Measurements from ENCODE around the gene PHACTR1.
A peak's percentile ranks its signal among the peaks of the same experiment; 100 is the strongest.

Gene PHACTR1

GRCh38 chr6:13248994-13249393 is 532.4 kb downstream of the PHACTR1 start:
- Histone ChIP-seq H3K23ac (ENCODE audit: low read depth, low read length, poor library complexity) (no peak overlapping the region), H3K18ac (ENCODE audit: low read length) (peak overlapping the region; percentile 90), H2AFZ (ENCODE audit: low read length) (peak overlapping the region; percentile 41), H3K4me3 (ENCODE audit: low read length in 2 of 2) (no peak overlapping the region), H4K91ac (ENCODE audit: low read depth, low read length, poor library complexity) (no peak overlapping the region), H3K9ac (ENCODE audit: low read depth, low read length, poor library complexity) (no peak overlapping the region), H3K36me3 (replicated peaks in 1 of 2; ENCODE audit: control insufficient read depth in 2 of 2, insufficient read depth in 2 of 2, low read length in 2 of 2) (no peaks in the 10 kb centered on the region), H2BK12ac (ENCODE audit: low read length) (no peak overlapping the region), H3K27ac (replicated peaks; ENCODE audit: low read length) (no peak overlapping the region), H3K14ac (ENCODE audit: low read length) (no peak overlapping the region), H3K4ac (ENCODE audit: low read length) (no peak overlapping the region), H2BK120ac (ENCODE audit: low read depth, low read length) (no peak overlapping the region), H2BK5ac (ENCODE audit: low read length) (peak overlapping the region; percentile 22), H3K79me1 (ENCODE audit: low read depth, low read length) (no peaks in the 10 kb centered on the region), H2BK15ac (ENCODE audit: low read length) (no peak overlapping the region), H3K4me1 (ENCODE audit: control insufficient read depth in 2 of 2, insufficient read depth in 1 of 2, low read depth in 1 of 2, low read length in 2 of 2) (peaks cover 9 to 12% of the 10 kb centered on the region in 2 donors), H4K8ac (ENCODE audit: low read depth, low read length) (no peak overlapping the region), H3K27me3 (ENCODE audit: control insufficient read depth in 3 of 3, insufficient read depth in 3 of 3, low read depth in 1 of 3, low read length in 3 of 3) (peaks cover 0 to 5% (median 0%) of the 10 kb centered on the region in 3 experiments), H2AK5ac (ENCODE audit: low read depth, low read length) (peak overlapping the region; percentile 43), H3K4me2 (ENCODE audit: insufficient read depth, low read length, poor library complexity, severe bottlenecking) (no peak overlapping the region), H3K9me3 (replicated peaks in 1 of 2; ENCODE audit: control insufficient read depth in 2 of 2, insufficient read depth in 1 of 2, low read depth in 1 of 2, low read length in 2 of 2) (no peaks in the 10 kb centered on the region)
- WGBS, 2 donors (ENCODE audit: extremely low coverage in 2 of 2, insufficient read length in 2 of 2, insufficient replicate concordance in 1 of 2) = no CpG with 5 or more reads among the region's 8 CpGs
- DNase-seq (ENCODE audit: low spot score) = no peak

- no peak overlapping the region for H2BK15ac ChIP-seq (ENCODE audit: low read length)
- no peak overlapping the region for H3K27ac ChIP-seq (replicated peaks; ENCODE audit: low read length)
- H3K36me3 ChIP-seq (replicated peaks in 1 of 2; ENCODE audit: control insufficient read depth in 2 of 2, insufficient read depth in 2 of 2, low read length in 2 of 2) = no peaks in the 10 kb centered on the region
- H3K9ac ChIP-seq (ENCODE audit: low read depth, low read length, poor library complexity) = no peak overlapping the region
- H3K79me1 ChIP-seq (ENCODE audit: low read depth, low read length) = no peaks in the 10 kb centered on the region
- no peak overlapping the region for H3K4ac ChIP-seq (ENCODE audit: low read length)
- H2BK12ac ChIP-seq (ENCODE audit: low read length) = no peak overlapping the region
- H3K23ac ChIP-seq (ENCODE audit: low read depth, low read length, poor library complexity) = no peak overlapping the region
- no peak for DNase-seq (ENCODE audit: low spot score)
- no peak overlapping the region for H3K14ac ChIP-seq (ENCODE audit: low read length)
- no peaks in the 10 kb centered on the region for H3K9me3 ChIP-seq (replicated peaks in 1 of 2; ENCODE audit: control insufficient read depth in 2 of 2, insufficient read depth in 1 of 2, low read depth in 1 of 2, low read length in 2 of 2)
- no peak overlapping the region for H2AK5ac ChIP-seq (ENCODE audit: low read depth, low read length)
- no peak overlapping the region for H3K18ac ChIP-seq (ENCODE audit: low read length)
- H2BK120ac ChIP-seq (ENCODE audit: low read depth, low read length) = no peak overlapping the region
- H3K4me1 ChIP-seq (ENCODE audit: control insufficient read depth in 2 of 2, insufficient read depth in 1 of 2, low read depth in 1 of 2, low read length in 2 of 2) = peaks cover 9 to 12% of the 10 kb centered on the region in 2 donors
- no peak overlapping the region for H2BK5ac ChIP-seq (ENCODE audit: low read length)
- H4K8ac ChIP-seq (ENCODE audit: low read depth, low read length) = no peak overlapping the region
- no peak overlapping the region for H4K91ac ChIP-seq (ENCODE audit: low read depth, low read length, poor library complexity)
- H3K27me3 ChIP-seq (ENCODE audit: control insufficient read depth in 3 of 3, insufficient read depth in 3 of 3, low read depth in 1 of 3, low read length in 3 of 3) = peaks cover 0 to 5% (median 0%) of the 10 kb centered on the region in 3 experiments
- no peak overlapping the region for H3K4me2 ChIP-seq (ENCODE audit: insufficient read depth, low read length, poor library complexity, severe bottlenecking)
- H2AFZ ChIP-seq (ENCODE audit: low read length) = no peak overlapping the region
- H3K4me3 ChIP-seq (ENCODE audit: low read length in 2 of 2) = no peak overlapping the region
- no CpG with 5 or more reads among the region's 1 CpG for WGBS, 2 donors (ENCODE audit: extremely low coverage in 2 of 2, insufficient read length in 2 of 2, insufficient replicate concordance in 1 of 2)
Measured at GRCh38 chr6:13249817-13250216, 533.2 kb downstream of the PHACTR1 start.

GRCh38 chr6:13250703-13251102 is 534.1 kb downstream of the PHACTR1 start:
- Histone ChIP-seq H3K23ac (ENCODE audit: low read depth, low read length, poor library complexity) (peak overlapping the region; percentile 74), H3K27me3 (ENCODE audit: control insufficient read depth in 3 of 3, insufficient read depth in 3 of 3, low read depth in 1 of 3, low read length in 3 of 3) (peaks cover 0 to 5% (median 0%) of the 10 kb centered on the region in 3 experiments), H2BK12ac (ENCODE audit: low read length) (no peak overlapping the region), H2AFZ (ENCODE audit: low read length) (no peak overlapping the region), H3K27ac (replicated peaks; ENCODE audit: low read length) (peak overlapping the region; percentile 12), H2BK15ac (ENCODE audit: low read length) (no peak overlapping the region), H4K8ac (ENCODE audit: low read depth, low read length) (no peak overlapping the region), H3K4me2 (ENCODE audit: insufficient read depth, low read length, poor library complexity, severe bottlenecking) (no peak overlapping the region), H3K4me3 (ENCODE audit: low read length in 2 of 2) (no peak overlapping the region), H3K9me3 (replicated peaks in 1 of 2; ENCODE audit: control insufficient read depth in 2 of 2, insufficient read depth in 1 of 2, low read depth in 1 of 2, low read length in 2 of 2) (no peaks in the 10 kb centered on the region), H3K79me1 (ENCODE audit: low read depth, low read length) (no peaks in the 10 kb centered on the region), H3K14ac (ENCODE audit: low read length) (no peak overlapping the region), H3K9ac (ENCODE audit: low read depth, low read length, poor library complexity) (no peak overlapping the region), H3K4me1 (ENCODE audit: control insufficient read depth in 2 of 2, insufficient read depth in 1 of 2, low read depth in 1 of 2, low read length in 2 of 2) (peaks cover 9 to 12% of the 10 kb centered on the region in 2 donors), H2BK120ac (ENCODE audit: low read depth, low read length) (no peak overlapping the region), H2AK5ac (ENCODE audit: low read depth, low read length) (no peak overlapping the region), H3K4ac (ENCODE audit: low read length) (no peak overlapping the region), H4K91ac (ENCODE audit: low read depth, low read length, poor library complexity) (no peak overlapping the region), H2BK5ac (ENCODE audit: low read length) (no peak overlapping the region), H3K18ac (ENCODE audit: low read length) (no peak overlapping the region), H3K36me3 (replicated peaks in 1 of 2; ENCODE audit: control insufficient read depth in 2 of 2, insufficient read depth in 2 of 2, low read length in 2 of 2) (no peaks in the 10 kb centered on the region)
- no CpG with 5 or more reads among the region's 6 CpGs for WGBS, 2 donors (ENCODE audit: extremely low coverage in 2 of 2, insufficient read length in 2 of 2, insufficient replicate concordance in 1 of 2)
- DNase-seq (ENCODE audit: low spot score) = no peak

DNA sequence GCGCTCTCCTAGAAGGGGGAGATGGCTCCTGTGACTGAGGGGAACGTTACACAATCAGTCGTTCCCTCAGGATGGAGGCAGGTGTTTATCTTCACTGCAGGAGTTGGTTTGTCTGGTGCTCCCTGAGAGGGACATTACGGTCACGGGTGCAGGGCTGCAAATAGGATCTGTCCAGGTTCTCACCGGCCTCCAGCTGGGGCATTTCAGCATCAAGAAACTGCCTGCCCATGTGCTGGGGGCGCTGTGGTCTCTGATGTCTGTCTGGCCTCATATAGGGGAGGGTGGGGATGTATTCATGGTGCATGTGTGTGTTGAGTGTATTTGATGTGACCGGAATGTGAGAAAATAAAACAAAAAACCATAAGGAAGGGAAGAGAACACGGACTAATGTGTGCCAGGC is 534.7 kb downstream of the PHACTR1 start:
- H3K9me3 ChIP-seq (replicated peaks in 1 of 2; ENCODE audit: control insufficient read depth in 2 of 2, insufficient read depth in 1 of 2, low read depth in 1 of 2, low read length in 2 of 2) = no peaks in the 10 kb centered on the region
- no peak overlapping the region for H3K9ac ChIP-seq (ENCODE audit: low read depth, low read length, poor library complexity)
- no peak overlapping the region for H2BK5ac ChIP-seq (ENCODE audit: low read length)
- peak overlapping the region; percentile 1 for H4K8ac ChIP-seq (ENCODE audit: low read depth, low read length)
- H3K4ac ChIP-seq (ENCODE audit: low read length) = no peak overlapping the region
- H3K18ac ChIP-seq (ENCODE audit: low read length) = no peak overlapping the region
- no peak overlapping the region for H3K27ac ChIP-seq (replicated peaks; ENCODE audit: low read length)
- H2BK15ac ChIP-seq (ENCODE audit: low read length) = no peak overlapping the region
- no peak overlapping the region for H3K4me2 ChIP-seq (ENCODE audit: insufficient read depth, low read length, poor library complexity, severe bottlenecking)
- no peak for DNase-seq (ENCODE audit: low spot score)
- no CpG with 5 or more reads among the region's 9 CpGs for WGBS, 2 donors (ENCODE audit: extremely low coverage in 2 of 2, insufficient read length in 2 of 2, insufficient replicate concordance in 1 of 2)
- no peak overlapping the region for H3K4me3 ChIP-seq (ENCODE audit: low read length in 2 of 2)
- no peak overlapping the region for H2BK12ac ChIP-seq (ENCODE audit: low read length)
- H4K91ac ChIP-seq (ENCODE audit: low read depth, low read length, poor library complexity) = no peak overlapping the region
- no peak overlapping the region for H3K14ac ChIP-seq (ENCODE audit: low read length)
- peaks cover 9 to 12% of the 10 kb centered on the region in 2 donors for H3K4me1 ChIP-seq (ENCODE audit: control insufficient read depth in 2 of 2, insufficient read depth in 1 of 2, low read depth in 1 of 2, low read length in 2 of 2)
- no peak overlapping the region for H2AFZ ChIP-seq (ENCODE audit: low read length)
- no peak overlapping the region for H2BK120ac ChIP-seq (ENCODE audit: low read depth, low read length)
- H3K27me3 ChIP-seq (ENCODE audit: control insufficient read depth in 3 of 3, insufficient read depth in 3 of 3, low read depth in 1 of 3, low read length in 3 of 3) = peaks cover 0 to 5% (median 0%) of the 10 kb centered on the region in 3 experiments
- H3K36me3 ChIP-seq (replicated peaks in 1 of 2; ENCODE audit: control insufficient read depth in 2 of 2, insufficient read depth in 2 of 2, low read length in 2 of 2) = no peaks in the 10 kb centered on the region
- H3K23ac ChIP-seq (ENCODE audit: low read depth, low read length, poor library complexity) = no peak overlapping the region
- H2AK5ac ChIP-seq (ENCODE audit: low read depth, low read length) = no peak overlapping the region
- no peaks in the 10 kb centered on the region for H3K79me1 ChIP-seq (ENCODE audit: low read depth, low read length)
